ENCODE results near the gene STRA8. TPM values are rescaled to one million over a fixed set of nuclear protein-coding genes. Genes with fewer than 3 reads are reported as not detected.

STRA8 gene
- polyA plus RNA-seq, 1 donor from 2014 or later = not detected

DNA sequence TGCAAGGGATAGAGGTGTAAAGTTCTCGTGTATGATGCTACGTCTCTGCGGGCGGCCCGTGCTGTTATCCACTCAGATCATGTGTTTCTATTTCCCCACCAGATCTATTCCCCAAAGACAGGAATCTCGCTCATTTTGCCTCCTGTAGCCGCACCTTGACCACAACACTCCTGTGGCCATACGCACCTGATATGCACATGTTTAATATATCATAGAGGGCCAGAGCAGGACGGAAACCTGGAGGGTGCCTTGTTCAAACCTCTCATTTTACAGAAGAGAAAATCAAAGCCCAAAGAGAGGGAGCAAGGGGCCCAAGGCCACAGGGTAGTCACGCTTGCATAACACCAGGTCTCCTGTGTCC, 37.6 kb downstream of the STRA8 start:
- H3K9me2 ChIP-seq (ENCODE audit: insufficient read depth, low read length) = no peaks in the 10 kb centered on the region
- H3K27ac ChIP-seq (ENCODE audit: low read length) = no peak overlapping the region
- H3K9me3 ChIP-seq (ENCODE audit: low read length) = no peaks in the 10 kb centered on the region
- no peak overlapping the region for H3K4me3 ChIP-seq (ENCODE audit: low read length)
- TF ChIP-seq RAD21 (conservative IDR thresholded peaks at IDR 0.05) = no peak
- H3K9ac ChIP-seq (ENCODE audit: low read length) = no peak overlapping the region
- H4K20me1 ChIP-seq (ENCODE audit: insufficient read depth) = no peaks in the 10 kb centered on the region
- H3K27me3 ChIP-seq (ENCODE audit: insufficient read depth, low read depth, low read length) = no peaks in the 10 kb centered on the region
- H3K36me3 ChIP-seq (ENCODE audit: insufficient read depth, low read length) = no peaks in the 10 kb centered on the region
- H3K79me2 ChIP-seq (replicated peaks; ENCODE audit: insufficient read depth, low read length) = no peaks in the 10 kb centered on the region
- H2AFZ ChIP-seq (ENCODE audit: low read depth, low read length) = no peak overlapping the region
- no peak overlapping the region for H3K4me2 ChIP-seq (ENCODE audit: low read length)
- no peaks in the 10 kb centered on the region for H3F3A ChIP-seq (ENCODE audit: insufficient read depth, low read length, poor library complexity, severe bottlenecking)

DNA sequence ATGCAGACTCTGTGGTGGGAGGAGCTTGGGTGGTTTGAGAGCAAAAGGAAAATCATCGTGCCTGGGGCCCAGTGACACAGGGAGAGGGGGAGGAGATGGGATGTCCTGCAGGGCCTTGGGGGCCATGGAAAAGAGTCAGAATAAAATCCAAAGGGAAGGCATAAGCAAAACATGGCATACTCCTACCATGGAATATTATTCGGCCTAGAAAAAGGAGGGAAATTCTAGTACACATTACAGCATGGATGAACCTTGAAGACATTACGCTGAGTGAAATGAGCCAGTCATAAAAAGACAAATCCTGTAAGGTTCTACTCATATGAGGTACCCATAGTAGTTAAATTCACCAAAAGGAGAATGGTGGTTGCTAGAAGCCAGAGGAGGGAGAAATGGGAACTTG, 38.7 kb downstream of the STRA8 start:
- H3K4me3 ChIP-seq (ENCODE audit: low read length) = no peak overlapping the region
- H3K79me2 ChIP-seq (replicated peaks; ENCODE audit: insufficient read depth, low read length) = no peaks in the 10 kb centered on the region
- no peaks in the 10 kb centered on the region for H3K27me3 ChIP-seq (ENCODE audit: insufficient read depth, low read depth, low read length)
- H2AFZ ChIP-seq (ENCODE audit: low read depth, low read length) = no peak overlapping the region
- TF ChIP-seq POLR2AphosphoS5 (IDR thresholded peaks at IDR 0.05) (no peak), MXI1 (conservative IDR thresholded peaks at IDR 0.05; ENCODE audit: poor library complexity, severe bottlenecking) (no peak), EP300 (conservative IDR thresholded peaks at IDR 0.05; ENCODE audit: poor library complexity, severe bottlenecking) (no peak), SMC3 (conservative IDR thresholded peaks at IDR 0.05; ENCODE audit: poor library complexity) (no peak), CTCF (IDR thresholded peaks at IDR 0.05; ENCODE audit: poor library complexity, severe bottlenecking) (no peak), RAD21 (conservative IDR thresholded peaks at IDR 0.05) (no peak), TAF1 (IDR thresholded peaks at IDR 0.05; ENCODE audit: low read depth) (no peak), REST (IDR thresholded peaks at IDR 0.05; ENCODE audit: borderline replicate concordance) (no peak), EZH2 (IDR thresholded peaks at IDR 0.05; ENCODE audit: borderline replicate concordance, insufficient read depth, low read length, poor library complexity, severe bottlenecking) (no peak)
- no peaks in the 10 kb centered on the region for H3K9me2 ChIP-seq (ENCODE audit: insufficient read depth, low read length)
- no peaks in the 10 kb centered on the region for H4K20me1 ChIP-seq (ENCODE audit: insufficient read depth)
- H3K4me2 ChIP-seq (ENCODE audit: low read length) = no peak overlapping the region
- no peaks in the 10 kb centered on the region for H3K36me3 ChIP-seq (ENCODE audit: insufficient read depth, low read length)
- no peak overlapping the region for H3K27ac ChIP-seq (ENCODE audit: low read length)
- H3K9ac ChIP-seq (ENCODE audit: low read length) = no peak overlapping the region
- no peaks in the 10 kb centered on the region for H3K9me3 ChIP-seq (ENCODE audit: low read length)
- no peaks in the 10 kb centered on the region for H3F3A ChIP-seq (ENCODE audit: insufficient read depth, low read length, poor library complexity, severe bottlenecking)

GRCh38 chr7:135273581-135273980, 39.9 kb downstream of the STRA8 start:
- H3K9me2 ChIP-seq (ENCODE audit: insufficient read depth, low read length) = no peaks in the 10 kb centered on the region
- H3K9me3 ChIP-seq (ENCODE audit: low read length) = no peaks in the 10 kb centered on the region
- TF ChIP-seq REST (IDR thresholded peaks at IDR 0.05; ENCODE audit: borderline replicate concordance) (no peak), EZH2 (IDR thresholded peaks at IDR 0.05; ENCODE audit: borderline replicate concordance, insufficient read depth, low read length, poor library complexity, severe bottlenecking) (no peak), MXI1 (conservative IDR thresholded peaks at IDR 0.05; ENCODE audit: poor library complexity, severe bottlenecking) (no peak), RAD21 (conservative IDR thresholded peaks at IDR 0.05) (no peak), POLR2AphosphoS5 (IDR thresholded peaks at IDR 0.05) (no peak), CTCF (IDR thresholded peaks at IDR 0.05; ENCODE audit: poor library complexity, severe bottlenecking) (no peak), SMC3 (conservative IDR thresholded peaks at IDR 0.05; ENCODE audit: poor library complexity) (no peak)
- H3K27me3 ChIP-seq (ENCODE audit: insufficient read depth, low read depth, low read length) = no peaks in the 10 kb centered on the region
- H4K20me1 ChIP-seq (ENCODE audit: insufficient read depth) = no peaks in the 10 kb centered on the region
- no peak overlapping the region for H2AFZ ChIP-seq (ENCODE audit: low read depth, low read length)
- no peak overlapping the region for H3K4me3 ChIP-seq (ENCODE audit: low read length)
- H3K9ac ChIP-seq (ENCODE audit: low read length) = no peak overlapping the region
- no peaks in the 10 kb centered on the region for H3F3A ChIP-seq (ENCODE audit: insufficient read depth, low read length, poor library complexity, severe bottlenecking)
- H3K4me2 ChIP-seq (ENCODE audit: low read length) = no peak overlapping the region
- no peaks in the 10 kb centered on the region for H3K36me3 ChIP-seq (ENCODE audit: insufficient read depth, low read length)
- no peak overlapping the region for H3K27ac ChIP-seq (ENCODE audit: low read length)
- H3K79me2 ChIP-seq (replicated peaks; ENCODE audit: insufficient read depth, low read length) = no peaks in the 10 kb centered on the region

Data from neural cell (in vitro differentiated cells).